Measurements from ENCODE around the gene NCAM2.

Gene NCAM2

DNA sequence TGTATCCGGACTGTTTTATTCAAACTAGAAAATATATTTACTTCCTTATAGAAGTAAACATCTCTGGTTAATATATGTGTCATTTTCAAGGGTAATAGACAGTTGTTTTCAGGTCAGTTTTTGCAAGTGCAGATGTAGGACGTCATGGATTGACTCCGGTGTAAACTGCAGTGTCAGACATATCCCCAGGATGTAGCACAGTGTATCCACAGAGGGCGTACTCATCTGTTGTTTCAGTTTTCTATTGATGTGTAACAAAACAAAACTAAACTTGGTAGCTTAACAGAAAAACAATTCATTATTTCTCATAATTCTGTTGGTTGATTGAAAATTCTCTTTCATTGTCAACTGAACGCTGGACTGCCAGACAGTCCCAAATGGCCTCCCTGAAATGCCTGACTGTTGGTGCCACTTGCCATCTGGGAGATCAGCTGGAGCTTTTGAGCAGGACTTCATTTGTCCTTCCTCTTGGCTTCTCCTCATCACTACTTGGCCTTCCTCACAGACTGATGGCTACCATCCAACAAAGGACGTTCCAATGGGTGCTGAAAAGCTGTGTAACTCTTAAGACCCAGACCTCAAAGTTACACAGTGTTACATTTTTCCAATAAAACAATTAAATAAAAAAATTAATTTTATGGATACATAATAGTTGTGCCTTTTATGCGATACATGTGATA lies 181.6 kb downstream of the NCAM2 start:
- DNase-seq = no peak

DNA sequence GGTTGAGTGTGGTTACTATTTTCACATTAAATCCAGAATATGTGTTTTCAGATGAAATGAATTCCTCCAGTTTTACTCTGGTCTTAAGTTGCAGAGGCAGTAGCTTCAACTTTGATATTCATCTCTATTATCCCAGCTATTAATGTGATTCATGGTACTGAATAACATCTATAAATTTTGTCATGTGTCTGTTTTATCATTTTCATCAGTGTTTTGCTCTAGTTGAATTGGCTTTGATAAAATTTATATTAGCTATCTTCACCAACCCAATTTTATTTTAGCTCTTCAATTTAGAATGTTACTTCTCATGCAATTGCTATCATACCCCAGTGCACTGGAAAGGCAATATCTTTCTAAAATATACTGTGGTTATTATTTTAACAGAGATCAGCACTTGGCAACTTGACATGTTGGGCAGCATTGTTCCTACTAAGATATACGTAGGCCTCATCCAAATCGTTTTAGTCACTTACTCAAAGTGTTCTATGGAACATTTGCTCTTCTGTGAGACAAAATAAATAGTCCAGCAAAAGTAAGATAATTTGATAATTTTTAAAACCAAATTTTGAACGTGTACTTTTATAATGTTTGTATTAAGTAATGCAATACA lies 184.3 kb downstream of the NCAM2 start:
- no peak for DNase-seq

DNA sequence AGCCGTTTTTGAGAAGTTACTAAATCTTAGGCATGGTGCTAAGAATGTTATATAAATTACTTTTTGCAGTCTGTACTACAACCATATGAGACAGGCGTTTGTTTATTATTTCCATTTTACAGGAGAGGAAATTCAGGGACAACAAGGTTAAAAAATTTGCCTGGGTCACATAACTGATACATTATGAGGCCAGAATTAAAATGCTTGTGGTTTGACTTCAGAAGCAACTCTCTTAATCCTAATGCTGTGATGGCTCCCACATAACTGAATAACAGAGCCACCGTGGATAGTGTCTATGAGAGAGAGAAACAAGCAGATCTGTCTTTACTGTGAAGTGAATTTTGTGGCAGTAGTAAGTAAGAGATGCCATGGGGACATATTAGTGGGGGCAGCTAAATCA lies 184.9 kb downstream of the NCAM2 start:
- DNase-seq = no peak

DNA sequence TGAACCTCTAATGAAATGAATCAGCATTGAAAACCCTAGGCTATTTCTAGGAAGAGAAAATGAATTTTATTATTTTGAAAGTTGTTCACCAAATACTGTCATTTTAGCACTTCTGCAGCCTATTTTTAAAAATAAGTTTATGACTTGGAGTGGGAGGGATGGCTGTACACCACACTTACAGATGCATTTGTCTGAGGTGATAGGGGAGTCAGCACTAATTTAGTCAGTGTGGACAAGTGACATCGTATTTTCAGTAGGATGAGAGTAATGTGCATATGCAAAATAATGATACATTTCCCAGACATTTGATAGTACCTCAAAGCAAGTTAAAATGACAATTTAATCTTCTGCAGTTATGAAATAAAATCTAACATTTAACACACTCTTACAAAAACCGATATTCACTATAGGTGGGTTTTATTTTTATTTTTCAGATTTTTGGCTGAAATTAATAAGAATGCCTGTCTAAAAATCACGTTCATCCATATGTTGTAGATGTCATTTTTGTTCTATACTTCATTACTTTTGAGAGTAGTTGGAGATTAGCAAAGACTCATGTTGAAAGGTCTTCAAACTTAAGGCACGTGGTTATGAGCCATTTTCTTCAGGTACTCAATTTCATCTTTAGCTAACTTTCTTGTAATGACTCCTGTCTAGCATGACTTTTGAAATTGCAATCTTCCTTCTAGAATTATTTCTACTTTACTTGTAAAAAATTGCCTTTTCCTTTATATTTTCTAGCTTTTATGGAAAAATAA lies 186.7 kb downstream of the NCAM2 start:
- no peak for DNase-seq

DNA sequence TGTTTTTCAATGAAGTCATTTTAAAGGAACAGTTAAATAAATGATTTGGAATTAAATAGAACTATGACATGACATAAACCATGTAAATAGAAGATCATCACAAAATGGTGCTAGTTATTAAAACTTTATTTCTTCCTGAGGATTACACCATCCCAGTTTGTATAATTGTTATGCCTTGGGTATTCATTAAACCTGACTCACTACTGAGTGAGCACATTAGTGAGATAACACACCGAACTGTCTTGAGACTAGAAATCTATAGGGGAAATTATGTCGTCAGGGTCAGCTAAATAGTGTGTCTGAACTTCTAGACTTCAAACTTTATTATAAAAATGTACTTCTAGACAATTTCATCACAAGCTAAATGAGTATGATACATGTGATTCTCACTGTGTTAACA lies 189.4 kb downstream of the NCAM2 start:
- DNase-seq = no peak

DNA sequence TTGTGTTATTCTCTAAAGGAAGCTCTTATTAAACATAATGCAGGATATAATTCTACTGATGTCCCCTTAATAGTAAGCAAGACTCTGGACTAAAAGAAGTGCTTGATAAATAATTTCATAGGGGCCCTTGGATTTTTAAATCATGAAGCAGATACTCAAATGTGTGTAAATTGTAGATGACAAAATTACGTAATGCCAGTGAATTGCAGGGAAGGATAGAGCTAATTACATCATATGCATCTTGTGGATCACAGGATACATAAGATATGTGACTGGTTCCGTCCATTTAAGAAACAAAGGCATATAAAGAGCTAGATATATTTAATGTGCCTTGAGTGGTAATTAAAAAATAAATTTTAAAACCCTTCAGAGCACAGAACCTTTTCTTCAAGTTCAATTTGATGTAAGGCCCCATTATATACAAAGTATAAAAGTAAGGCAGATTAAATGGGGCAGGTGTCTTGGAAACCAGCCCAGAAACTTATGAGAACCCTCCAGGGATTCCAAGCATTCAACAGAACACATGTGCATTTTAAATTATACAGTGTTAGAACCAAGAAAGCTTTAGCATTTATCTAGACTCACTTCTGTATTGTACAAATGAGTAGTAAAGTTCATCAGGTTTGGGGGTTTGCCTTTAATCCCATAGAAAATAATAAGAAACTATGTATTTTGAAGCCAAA lies 190.4 kb downstream of the NCAM2 start:
- DNase-seq = no peak

DNA sequence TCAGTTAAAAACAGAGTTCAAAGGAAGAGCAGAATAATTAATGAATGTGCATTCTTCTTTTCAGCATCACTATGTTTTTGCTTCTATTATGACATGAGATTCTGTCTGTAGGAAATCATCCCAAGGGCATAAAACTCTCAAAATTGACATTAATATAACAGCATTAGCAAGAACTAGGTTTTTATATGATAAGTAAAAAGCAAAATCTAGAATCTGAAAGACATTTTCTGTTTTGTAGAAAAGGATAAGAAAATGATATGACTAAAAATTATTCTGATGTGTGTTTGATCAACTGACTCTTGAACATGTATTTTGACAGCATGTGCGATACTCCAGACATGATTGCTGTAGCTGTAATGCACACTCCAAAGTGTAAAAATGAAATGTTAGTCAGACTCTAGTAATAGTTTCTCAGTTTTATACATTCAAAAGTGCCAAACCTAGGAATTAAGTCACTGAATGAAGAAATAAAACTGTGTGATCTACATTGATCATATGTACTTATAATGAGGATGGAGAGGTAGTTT lies 197.3 kb downstream of the NCAM2 start:
- DNase-seq = no peak

DNA sequence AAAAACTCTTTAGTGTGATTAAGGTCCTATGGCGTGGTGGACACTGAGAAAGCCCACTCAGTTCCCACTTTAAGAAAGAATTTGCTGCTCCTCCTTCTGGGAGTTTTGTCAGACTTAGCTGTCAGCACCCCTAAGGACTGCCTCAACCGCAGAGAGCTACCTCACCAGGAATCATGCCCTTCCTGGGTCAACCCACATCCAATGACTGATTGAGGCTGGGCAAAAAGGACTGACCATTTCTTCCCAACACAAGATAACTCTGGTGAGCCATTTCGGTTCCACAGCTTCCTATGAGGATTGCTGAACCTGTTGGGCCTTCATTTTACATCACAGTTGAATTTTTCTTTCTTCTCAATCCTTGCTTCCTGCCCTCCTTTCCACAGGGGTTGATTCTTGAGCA lies 197.9 kb downstream of the NCAM2 start:
- no peak for DNase-seq

DNA sequence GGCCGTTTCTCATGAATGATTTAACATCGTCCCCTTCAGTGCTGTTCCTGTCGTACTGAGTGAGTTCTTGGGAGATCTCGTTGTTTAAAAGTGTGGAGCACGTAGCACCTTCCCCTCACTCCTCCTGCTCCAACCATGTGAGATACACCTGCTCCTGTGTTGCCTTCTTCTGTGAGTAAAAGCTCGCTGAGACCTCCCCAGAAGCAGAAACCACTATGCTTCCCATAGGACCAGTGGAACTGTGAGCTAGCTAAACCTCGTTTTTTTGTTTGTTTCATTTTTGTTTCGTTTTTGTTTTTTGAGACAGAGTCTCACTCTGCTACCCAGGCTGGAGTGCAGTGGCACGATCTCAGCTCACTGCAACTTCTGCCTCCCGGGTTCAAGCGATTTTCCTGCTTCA lies 198.6 kb downstream of the NCAM2 start:
- DNase-seq = no peak

DNA sequence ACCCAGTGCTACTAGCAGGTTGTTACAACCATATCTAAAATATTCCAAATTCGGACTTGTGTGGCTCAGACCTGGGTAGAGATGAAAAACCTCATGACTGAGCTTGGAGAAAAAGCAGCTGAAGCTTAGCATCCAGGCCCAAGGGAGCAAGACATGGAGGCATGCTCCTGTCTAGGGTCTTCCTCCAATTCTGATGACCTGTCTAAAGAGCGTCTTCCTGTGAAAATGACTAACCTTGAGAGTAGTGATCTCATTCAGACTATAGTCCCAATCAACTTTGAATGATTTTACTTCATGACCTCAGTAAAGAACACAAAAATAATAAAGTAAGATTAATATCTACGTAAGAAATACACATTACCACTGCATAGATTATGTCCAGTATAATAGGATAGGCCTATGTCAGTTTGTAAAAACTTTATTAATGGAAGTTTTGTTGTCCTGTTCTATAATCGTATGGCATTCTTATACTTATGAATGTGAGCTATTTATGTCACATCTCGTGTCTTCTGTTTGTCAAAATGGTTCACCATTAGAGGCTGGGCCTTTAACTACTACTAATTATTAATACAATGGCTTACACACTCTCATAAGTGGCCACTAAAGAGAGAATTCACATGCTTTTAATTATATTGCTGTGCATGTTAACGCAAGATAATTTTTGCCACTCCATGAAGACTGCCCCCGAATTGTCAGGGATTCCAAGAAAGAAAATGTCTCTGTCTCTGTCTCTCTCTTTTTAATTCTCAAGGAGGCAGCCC lies 201.3 kb downstream of the NCAM2 start:
- DNase-seq = no peak

DNA sequence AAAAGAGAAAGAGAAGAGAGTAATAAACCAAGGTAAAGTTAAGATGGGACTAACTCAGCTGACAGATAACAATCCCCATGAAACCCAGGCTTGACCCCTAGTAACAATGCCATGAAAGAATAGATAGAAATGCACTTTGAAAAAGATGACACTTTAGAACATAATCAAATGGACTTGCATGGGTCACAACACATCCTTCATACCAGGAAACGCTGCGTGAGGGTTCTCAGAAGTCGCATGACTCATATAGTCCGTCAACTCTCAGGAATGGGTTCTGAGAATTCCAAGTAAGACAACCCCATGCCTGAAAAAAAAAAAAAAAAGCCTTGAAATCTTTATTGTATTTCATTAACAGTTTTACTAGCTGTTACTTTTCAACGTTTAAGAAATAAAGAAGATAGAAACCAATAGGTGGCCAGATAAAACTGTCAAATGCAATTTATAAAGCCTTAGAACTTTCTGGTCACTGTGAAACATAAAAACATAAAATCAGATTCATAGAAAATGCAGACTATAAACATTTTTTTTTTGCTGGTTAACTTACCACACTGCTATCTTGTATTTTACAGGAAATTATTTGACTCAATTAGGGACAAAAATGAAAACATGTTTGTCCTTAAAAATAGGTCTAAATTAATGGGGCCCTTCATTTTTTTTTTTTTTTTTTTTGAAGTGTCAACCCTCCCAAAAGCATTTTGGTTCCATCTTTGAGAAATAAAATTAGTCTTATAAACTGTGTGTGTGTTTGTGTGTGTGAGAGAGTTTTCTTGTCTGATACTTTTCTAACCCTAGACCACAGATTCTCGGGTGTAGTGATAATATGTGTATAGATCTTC lies 202.1 kb downstream of the NCAM2 start:
- no peak for DNase-seq

DNA sequence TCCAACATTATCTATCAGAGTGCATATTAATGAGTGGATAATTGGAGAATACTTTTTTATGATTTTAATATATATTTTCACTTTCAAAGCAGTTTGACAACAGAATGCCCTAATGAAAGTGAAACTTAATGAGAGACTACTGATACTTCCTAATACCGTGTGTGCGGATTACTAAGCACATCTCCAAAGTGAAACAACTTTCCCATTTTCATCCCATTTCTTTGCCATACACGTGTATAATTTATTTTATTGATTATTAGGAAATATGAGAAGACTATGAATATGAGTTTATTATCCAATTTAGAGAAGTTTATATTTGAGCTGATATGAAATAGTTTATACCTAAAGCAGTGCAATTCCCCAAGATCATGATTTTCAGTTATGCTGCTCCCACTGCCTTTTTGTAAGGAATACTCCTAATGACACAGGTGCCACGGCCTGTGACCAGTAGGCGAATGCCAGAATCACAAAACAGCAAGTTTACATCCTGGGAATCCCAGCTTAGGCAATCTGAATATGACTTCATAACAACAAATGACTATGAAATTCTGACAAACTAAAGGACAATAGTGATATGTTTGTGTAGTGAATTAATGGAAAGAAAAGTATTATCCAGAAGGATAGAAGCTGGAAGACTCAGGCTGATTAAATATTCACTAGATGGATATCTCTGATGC lies 202.9 kb downstream of the NCAM2 start:
- no peak for DNase-seq

DNA sequence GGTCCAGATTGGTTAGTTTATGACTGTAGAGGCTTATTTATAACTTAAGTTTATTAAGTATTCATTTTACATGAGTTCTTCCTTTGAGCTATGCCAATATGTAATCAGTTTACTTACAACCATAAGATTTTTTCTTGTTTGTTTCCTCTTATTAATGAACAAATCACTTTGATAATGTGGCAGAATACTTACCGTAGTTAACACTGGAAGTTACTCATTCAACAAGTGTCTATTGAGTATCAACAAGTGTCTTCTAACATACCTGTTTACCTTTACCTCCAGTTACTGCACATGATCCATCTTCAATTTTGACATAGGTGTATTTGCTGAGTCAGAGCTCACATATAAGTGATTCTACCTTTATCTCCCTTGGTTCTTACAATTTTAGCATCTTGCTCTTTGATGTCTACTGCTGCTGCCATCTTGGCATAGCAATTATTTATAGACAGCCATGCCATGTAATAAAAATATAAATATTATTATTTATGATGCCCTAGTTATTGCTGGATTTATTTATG lies 205.7 kb downstream of the NCAM2 start:
- DNase-seq = no peak

DNA sequence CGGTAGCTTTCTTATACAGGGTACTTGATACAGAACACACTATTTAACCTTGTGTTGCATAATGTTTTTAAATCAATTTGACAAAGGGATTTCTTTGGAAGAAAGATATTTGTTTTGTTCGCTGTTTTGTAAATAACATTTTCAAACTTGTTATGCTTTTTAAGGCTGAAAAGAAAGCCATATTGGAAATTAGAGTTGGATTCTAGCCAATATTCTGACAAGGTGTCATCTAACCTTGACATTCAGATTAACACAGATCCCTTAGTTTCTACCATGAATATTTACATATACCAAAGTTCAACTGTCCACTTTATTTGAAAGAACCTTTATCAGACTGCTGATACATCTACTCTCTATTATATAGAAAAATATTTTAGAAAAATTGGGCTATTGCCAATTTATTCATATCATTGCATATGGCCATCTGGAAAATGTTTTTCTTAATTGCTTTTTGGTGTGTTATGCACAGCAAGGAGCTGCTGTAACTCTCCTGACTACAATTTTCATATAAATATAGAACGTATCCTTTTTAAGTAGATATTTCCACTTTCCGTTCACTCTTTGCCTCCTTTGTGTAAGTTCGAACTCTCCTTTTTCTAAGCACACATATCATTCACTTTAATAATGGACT lies 206.3 kb downstream of the NCAM2 start:
- no peak for DNase-seq

DNA sequence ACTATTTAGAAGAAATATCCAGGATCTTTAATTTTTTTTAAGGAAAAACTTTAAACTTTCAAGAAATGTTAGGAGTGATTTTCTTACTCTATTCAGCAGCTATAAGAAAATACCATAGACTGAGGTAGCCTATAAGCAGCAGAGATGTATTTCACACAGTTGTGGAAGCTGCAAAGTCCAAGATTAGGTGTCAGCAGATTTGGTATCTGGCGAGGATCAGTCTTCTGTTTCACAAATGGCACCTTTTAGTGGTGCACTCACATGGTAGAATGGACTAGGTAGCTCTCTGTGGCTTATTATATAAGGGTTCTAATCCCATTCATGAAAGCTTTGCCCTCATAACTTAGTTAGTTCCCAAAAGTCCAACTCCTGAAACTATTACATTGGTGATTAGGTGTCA lies 207.4 kb downstream of the NCAM2 start:
- no peak for DNase-seq

DNA sequence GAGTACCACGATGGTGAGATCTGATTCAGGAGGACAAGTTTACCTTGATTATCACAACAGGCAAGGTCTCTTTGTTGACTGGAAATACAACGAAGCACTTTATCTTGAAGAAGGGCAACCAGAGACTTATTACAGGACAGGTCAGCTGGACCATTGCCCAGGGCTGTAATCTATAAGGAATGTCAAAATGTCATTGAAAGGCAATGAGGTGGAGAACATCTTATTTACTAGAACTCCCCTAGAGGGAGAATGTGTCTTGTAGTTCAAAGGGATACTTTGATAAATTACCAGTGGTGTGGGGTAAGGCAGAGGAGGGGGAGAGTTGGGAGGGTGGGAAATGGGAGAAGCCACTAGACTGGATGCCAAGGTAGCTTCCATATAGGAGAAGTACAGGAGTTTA lies 212.3 kb downstream of the NCAM2 start:
- DNase-seq = no peak

DNA sequence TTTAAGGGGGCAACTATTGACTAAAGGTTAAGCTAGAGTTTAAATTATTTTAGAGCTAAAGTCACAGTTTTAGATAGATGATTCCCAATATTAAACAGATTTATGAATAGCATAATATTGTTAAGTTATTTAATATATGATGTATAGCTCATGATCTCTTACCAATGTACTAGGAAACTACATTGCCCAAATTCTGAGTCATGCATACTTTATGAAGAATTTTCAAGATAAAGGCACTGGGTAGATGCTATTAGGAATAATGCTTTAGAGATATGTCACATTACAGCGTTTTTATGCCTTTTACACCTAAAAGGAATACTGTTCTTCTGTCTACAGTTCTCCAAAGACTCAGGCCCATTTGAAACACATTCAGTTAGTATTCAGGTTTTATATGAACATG lies 215.1 kb downstream of the NCAM2 start:
- DNase-seq = no peak

DNA sequence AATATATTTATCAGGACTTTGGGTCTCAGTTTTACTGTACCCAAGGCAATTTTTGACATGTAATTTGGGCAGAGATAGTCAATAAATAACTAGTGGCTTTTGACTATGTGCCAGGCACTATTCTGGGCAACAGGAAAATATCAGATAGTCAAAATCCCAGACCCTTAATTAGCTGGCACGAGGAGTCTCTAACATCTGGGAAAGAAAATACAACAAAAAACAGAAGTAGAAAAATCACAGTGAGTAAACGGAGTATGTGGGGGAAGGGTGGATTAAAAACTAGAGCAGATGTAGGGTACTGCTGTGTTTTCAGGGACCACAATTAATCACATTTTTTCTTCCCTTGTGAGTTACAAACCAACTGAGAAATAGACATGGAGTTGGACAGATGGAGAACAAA lies 217.8 kb downstream of the NCAM2 start:
- DNase-seq = no peak

DNA sequence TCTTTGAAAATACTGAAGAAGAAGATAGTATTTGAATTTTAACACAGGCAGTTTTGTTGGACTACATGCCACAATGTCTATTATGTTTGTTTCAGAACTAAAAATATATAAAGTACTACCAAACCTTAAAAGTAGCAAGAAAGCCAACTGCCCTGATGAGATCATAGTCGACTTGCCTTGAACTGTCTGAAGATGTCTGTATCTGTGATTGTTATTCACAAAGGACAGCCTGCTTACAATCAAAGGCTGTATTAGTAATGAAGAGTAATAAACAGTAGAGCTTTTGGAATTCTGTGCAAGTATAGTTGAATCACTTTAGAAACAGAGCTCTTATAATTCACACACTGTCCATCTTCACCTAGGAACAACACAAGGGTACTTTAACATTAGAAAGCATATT lies 228.3 kb downstream of the NCAM2 start:
- DNase-seq = no peak

DNA sequence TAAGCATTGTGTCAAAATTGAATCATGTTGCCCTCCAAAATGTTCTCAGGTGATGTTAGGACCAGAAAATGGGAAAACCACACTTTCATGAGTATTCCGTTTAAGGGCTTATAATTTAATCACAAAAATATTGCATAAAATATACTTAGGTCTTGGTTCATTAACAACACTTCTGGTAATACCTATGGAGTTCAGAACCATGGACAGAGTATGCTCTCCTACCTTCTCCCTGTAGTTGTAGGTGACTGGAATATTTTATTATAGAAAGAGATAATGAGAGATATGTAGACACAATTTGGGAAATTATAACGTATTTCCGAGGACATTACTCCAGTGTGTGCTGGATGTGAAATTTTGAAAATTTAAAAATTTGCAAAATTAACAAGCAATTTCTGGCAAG lies 232.5 kb downstream of the NCAM2 start:
- no peak for DNase-seq

DNA sequence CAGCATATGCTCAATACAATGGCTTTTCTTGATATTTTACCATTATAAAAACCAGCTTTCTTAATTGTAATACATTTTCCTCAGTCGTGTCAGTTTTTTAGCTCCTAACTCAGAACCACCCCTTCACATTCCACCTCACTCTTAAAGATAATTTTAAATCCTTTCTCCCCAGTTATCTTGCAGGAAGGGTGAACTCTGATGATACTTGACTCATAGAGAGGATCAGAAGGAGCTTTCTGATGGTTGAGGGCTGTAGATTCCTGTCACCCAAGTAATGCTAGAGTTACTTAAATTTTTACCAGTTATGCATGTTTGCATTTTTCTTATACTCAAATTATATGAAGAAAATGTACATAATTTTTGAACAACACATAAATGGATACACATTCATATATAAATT lies 233.7 kb downstream of the NCAM2 start:
- DNase-seq = no peak

All from activated gamma-delta T cell treated with Interleukin-2 at 50 U/mL for 16 hours (primary cell).